Peyer's patch (tissue), 4 donors: ENCODE results near the gene TDRD12. TPM values are rescaled to one million over a fixed set of nuclear protein-coding genes. Genes with fewer than 3 reads are reported as not detected.
"Not testable (repeated sequence)": the region's sequence is repeated elsewhere in the genome, so short reads cannot be mapped to it uniquely, and the experiment has no call there.

Experiments used
- DNase-seq, 3 donors: peaks; one replicate each; pipeline ENCODE4 v3.0.0-alpha.2; 2017 to 2019
- H3K27ac ChIP-seq, 4 donors: fragments of 200-600 bp; sonication (generic); one replicate each; pipeline ENCODE4 v1.5.1; 2016 to 2019
- H3K27me3 ChIP-seq, 2 donors: fragments of 200-600 bp; sonication (generic); one replicate each; pipeline ENCODE4 v1.5.1; 2019
- H3K36me3 ChIP-seq, 3 donors: fragments of 200-600 bp; sonication (generic); one replicate each; pipeline ENCODE4 v1.5.1; 2016 to 2019
- H3K4me1 ChIP-seq, 4 donors: fragments of 200-600 bp; sonication (generic); one replicate each; pipeline ENCODE4 v1.5.1; 2016 to 2019
- H3K4me3 ChIP-seq, 4 donors: fragments of 200-600 bp; sonication (generic); 1 replicate in 3 of 4; 2 replicates in 1 of 4; pipeline ENCODE4 v1.5.1; 2016 to 2019; ENCODE audit warnings: mild to moderate bottlenecking in 1 of 4
- H3K9me3 ChIP-seq, 4 donors: fragments of 200-600 bp; sonication (generic); one replicate each; pipeline ENCODE4 v1.5.1; 2016 to 2019; ENCODE audit warnings: mild to moderate bottlenecking in 1 of 4
- CTCF ChIP-seq, 6 experiments: fragments of 450-650 bp in 4 of 6; fragments of 200-600 bp in 2 of 6; sonication (generic) in 1 of 6; IDR thresholded peaks; one replicate each; pipeline ENCODE4 v1.5.1; 2017 to 2019; ENCODE audit warnings: antibody characterized with exemption in 6 of 6, mild to moderate bottlenecking in 3 of 6, moderate library complexity in 1 of 6
- POLR2A ChIP-seq, 2 donors: fragments of 450-650 bp; IDR thresholded peaks; one replicate each; pipeline ENCODE4 v1.5.1; 2017; ENCODE audit warnings: antibody characterized with exemption in 2 of 2, mild to moderate bottlenecking in 2 of 2, moderate library complexity in 2 of 2
- total RNA-seq, 4 donors: library from RNA; depleted of rRNA; stranded (reverse); fragments of >200 nt; gene quantifications; one replicate each; pipeline ENCODE4 v1.1.0, GENCODE V29; 2016

The TDRD12 gene
- total RNA-seq, 4 donors from 2014 or later = 1.7 TPM; not detected in 3

- H3K27ac ChIP-seq = no peak overlapping the region
- no peaks in the 10 kb centered on the region for H3K9me3 ChIP-seq
- H3K36me3 ChIP-seq = no peaks in the 10 kb centered on the region
- DNase-seq = no peak
- TF ChIP-seq CTCF (IDR thresholded peaks at IDR 0.05) (no peak), POLR2A (IDR thresholded peaks at IDR 0.05) (no peak)
- H3K4me3 ChIP-seq = no peak overlapping the region
- H3K27me3 ChIP-seq = no peaks in the 10 kb centered on the region
- no peaks in the 10 kb centered on the region for H3K4me1 ChIP-seq
These were observed 53.6 kb downstream of the TDRD12 start for GRCh38 chr19:32773126-32773525.

- H3K36me3 ChIP-seq = no peaks in the 10 kb centered on the region
- TF ChIP-seq CTCF (IDR thresholded peaks at IDR 0.05) (no peak), POLR2A (IDR thresholded peaks at IDR 0.05) (no peak)
- no peaks in the 10 kb centered on the region for H3K27me3 ChIP-seq
These were observed 59.5 kb downstream of the TDRD12 start for GRCh38 chr19:32779082-32779481.

GRCh38 chr19:32781280-32781679, 61.7 kb downstream of the TDRD12 start:
- Histone ChIP-seq H3K36me3 (no peaks in the 10 kb centered on the region), H3K4me1 (no peaks in the 10 kb centered on the region), H3K4me3 (no peak overlapping the region), H3K27me3 (no peaks in the 10 kb centered on the region), H3K27ac (no peak overlapping the region), H3K9me3 (peaks cover 0 to 4% (median 0%) of the 10 kb centered on the region in 4 donors)
- no peak for TF ChIP-seq POLR2A (IDR thresholded peaks at IDR 0.05)
- TF ChIP-seq CTCF (IDR thresholded peaks at IDR 0.05) = no peak
- DNase-seq = no peak

More at GRCh38 chr19:32779082-32779481, 59.5 kb downstream of the TDRD12 start:
- no peaks in the 10 kb centered on the region for H3K4me1 ChIP-seq
- no peak for DNase-seq
- H3K27ac ChIP-seq = no peak overlapping the region
- peaks cover 0 to 4% (median 0%) of the 10 kb centered on the region in 4 donors for H3K9me3 ChIP-seq
- H3K4me3 ChIP-seq = no peak overlapping the region

- not testable (repeated sequence) for H3K27ac ChIP-seq, DNase-seq, H3K4me1 ChIP-seq, H3K36me3 ChIP-seq, H3K4me3 ChIP-seq, H3K9me3 ChIP-seq, H3K27me3 ChIP-seq
These were observed 62.5 kb downstream of the TDRD12 start for GRCh38 chr19:32782089-32782488.

GRCh38 chr19:32787161-32787813, 67.7 kb downstream of the TDRD12 start:
- H3K4me3 ChIP-seq, H3K36me3 ChIP-seq, DNase-seq, H3K27me3 ChIP-seq, H3K4me1 ChIP-seq, H3K27ac ChIP-seq, H3K9me3 ChIP-seq: not testable (repeated sequence)

GRCh38 chr19:32787895-32788294, 68.3 kb downstream of the TDRD12 start:
- H3K36me3 ChIP-seq, H3K4me3 ChIP-seq, H3K9me3 ChIP-seq, H3K4me1 ChIP-seq, H3K27ac ChIP-seq, DNase-seq, H3K27me3 ChIP-seq: not testable (repeated sequence)

- H3K9me3 ChIP-seq = no peaks in the 10 kb centered on the region
- no peaks in the 10 kb centered on the region for H3K36me3 ChIP-seq
- H3K27ac ChIP-seq = no peak overlapping the region
- TF ChIP-seq CTCF (IDR thresholded peaks at IDR 0.05) = no peak
- TF ChIP-seq POLR2A (IDR thresholded peaks at IDR 0.05) = no peak
- no peak overlapping the region for H3K4me3 ChIP-seq
- no peak for DNase-seq
- no peaks in the 10 kb centered on the region for H3K27me3 ChIP-seq
- H3K4me1 ChIP-seq = no peaks in the 10 kb centered on the region
These were observed 69.9 kb downstream of the TDRD12 start for GRCh38 chr19:32789429-32789828.
